GM18517 (cell line): ENCODE data around the gene TFPI2.
"Not testable (repeated sequence)": the region's sequence is repeated elsewhere in the genome, so short reads cannot be mapped to it uniquely, and the experiment has no call there.

Experiments
- ATAC-seq: cut with Tn5 transposase; IDR thresholded peaks from one replicate; pipeline ENCODE4 v1.9.1; 2021; ENCODE audit warnings: mild to moderate bottlenecking, moderate library complexity; ENCODE audit not compliant: unreplicated experiment

The TFPI2 gene

GRCh38 chr7:93890464-93891068, at the start of gene TFPI2:
TSS of gene TFPI2 (minus strand) at chr7:93890753. CDS start at chr7:93890678, 75 bp downstream.
- ATAC-seq: no peak

- no peak for ATAC-seq
These were observed 47.7 kb upstream of the TFPI2 start for GRCh38 chr7:93938293-93938692.

GRCh38 chr7:93937818-93938217, 47.3 kb upstream of the TFPI2 start:
- ATAC-seq: no peak

GRCh38 chr7:93935102-93935501, 44.5 kb upstream of the TFPI2 start:
- ATAC-seq: no peak

GRCh38 chr7:93933156-93933555, 42.6 kb upstream of the TFPI2 start:
- no peak for ATAC-seq

GRCh38 chr7:93931655-93932054, 41.1 kb upstream of the TFPI2 start:
- ATAC-seq: no peak

- ATAC-seq: no peak
These were observed 37.0 kb upstream of the TFPI2 start for GRCh38 chr7:93927585-93927984.

- no peak for ATAC-seq
These were observed 36.2 kb upstream of the TFPI2 start for GRCh38 chr7:93926800-93927199.

- ATAC-seq: no peak
These were observed 33.4 kb upstream of the TFPI2 start for GRCh38 chr7:93923942-93924341.

- ATAC-seq: no peak
These were observed 32.7 kb upstream of the TFPI2 start for GRCh38 chr7:93923296-93923695.

GRCh38 chr7:93921607-93922566, 31.3 kb upstream of the TFPI2 start, which contains the start of gene GNG11:
TSS of gene GNG11 (plus strand) at chr7:93921735. CDS start at chr7:93922138, 403 bp downstream.
- peak; percentile 84 for ATAC-seq

- ATAC-seq: no peak
These were observed 30.6 kb upstream of the TFPI2 start for GRCh38 chr7:93921186-93921585.

- ATAC-seq: no peak
These were observed 30.1 kb upstream of the TFPI2 start for GRCh38 chr7:93920496-93921182.

GRCh38 chr7:93916315-93916714, 25.8 kb upstream of the TFPI2 start:
- ATAC-seq: not testable (repeated sequence)

GRCh38 chr7:93915888-93916287, 25.3 kb upstream of the TFPI2 start:
- not testable (repeated sequence) for ATAC-seq

GRCh38 chr7:93915206-93915842, 24.8 kb upstream of the TFPI2 start:
- not testable (repeated sequence) for ATAC-seq

- no peak for ATAC-seq
These were observed 24.1 kb upstream of the TFPI2 start for GRCh38 chr7:93914581-93915066.

- no peak for ATAC-seq
These were observed 22.6 kb upstream of the TFPI2 start for GRCh38 chr7:93913197-93913596.

GRCh38 chr7:93911661-93912060, 21.1 kb upstream of the TFPI2 start:
- ATAC-seq: peak; percentile 53

- not testable (repeated sequence) for ATAC-seq
These were observed 20.7 kb upstream of the TFPI2 start for GRCh38 chr7:93911242-93911641.
